Neural cell (in vitro differentiated cells): Measurements from ENCODE around the gene CLCNKA. TPM values are rescaled to one million over a fixed set of nuclear protein-coding genes. Genes with fewer than 3 reads are reported as not detected.
A peak's percentile ranks its signal among the peaks of the same experiment; 100 is the strongest.
"Not testable (repeated sequence)": the region's sequence is repeated elsewhere in the genome, so short reads cannot be mapped to it uniquely, and the experiment has no call there.

ENCODE experiments used
- H2AFZ ChIP-seq: fragments of 200-600, 300-800 bp; sonication (generic), shearing (Covaris generic); 2 replicates; pipeline ENCODE4 v1.6.0; 2014; ENCODE audit warnings: low read depth, mild to moderate bottlenecking, antibody characterized with exemption, low read length, moderate library complexity
- H3F3A ChIP-seq: fragments of 200-600 bp; shearing (Covaris generic); 2 replicates; pipeline ENCODE4 v1.6.1; 2016; ENCODE audit warnings: mild to moderate bottlenecking, moderate library complexity, mixed read lengths, antibody characterized with exemption, low read length; ENCODE audit not compliant: insufficient read depth, poor library complexity, severe bottlenecking
- H3K27ac ChIP-seq: fragments of 200-600, 300-800 bp; sonication (generic), shearing (Covaris generic); 2 replicates; pipeline ENCODE4 v1.5.1; 2014; ENCODE audit warnings: mild to moderate bottlenecking, low read length, moderate library complexity
- H3K27me3 ChIP-seq: fragments of 300-800, 200-600 bp; sonication (generic), shearing (Covaris generic); 2 replicates; pipeline ENCODE4 v1.6.0; 2014; ENCODE audit warnings: mild to moderate bottlenecking, low read depth, low read length, moderate library complexity; ENCODE audit not compliant: insufficient read depth
- H3K36me3 ChIP-seq: fragments of 300-800, 200-600 bp; sonication (generic), shearing (Covaris generic); 2 replicates; pipeline ENCODE4 v1.5.1; 2014; ENCODE audit warnings: mild to moderate bottlenecking, antibody characterized with exemption, low read length, moderate library complexity; ENCODE audit not compliant: insufficient read depth
- H3K4me2 ChIP-seq: fragments of 300-800, 200-600 bp; sonication (generic), shearing (Covaris generic); 2 replicates; pipeline ENCODE4 v1.6.0; 2014; ENCODE audit warnings: mild to moderate bottlenecking, low read length
- H3K4me3 ChIP-seq: fragments of 300-800, 200-600 bp; sonication (generic), shearing (Covaris generic); 2 replicates; pipeline ENCODE4 v1.5.1; 2014; ENCODE audit warnings: mild to moderate bottlenecking, low read length, moderate library complexity
- H3K79me2 ChIP-seq: fragments of 200-600 bp; shearing (Covaris generic); replicated peaks from 2 replicates; pipeline ENCODE4 v1.6.0; 2014; ENCODE audit warnings: mild to moderate bottlenecking, low read length, moderate library complexity; ENCODE audit not compliant: insufficient read depth
- H3K9ac ChIP-seq: fragments of 300-800, 200-600 bp; sonication (generic), shearing (Covaris generic); 2 replicates; pipeline ENCODE4 v1.6.1; 2016; ENCODE audit warnings: mild to moderate bottlenecking, low read length, mixed read lengths
- H3K9me2 ChIP-seq: fragments of 200-600 bp; shearing (Covaris generic); 2 replicates; pipeline ENCODE4 v1.6.1; 2016; ENCODE audit warnings: mild to moderate bottlenecking, low read length, mixed read lengths; ENCODE audit not compliant: insufficient read depth
- H3K9me3 ChIP-seq: fragments of 200-600, 300-800 bp; sonication (generic), shearing (Covaris generic); 2 replicates; pipeline ENCODE4 v1.6.1; 2016; ENCODE audit warnings: mild to moderate bottlenecking, mixed run types, low read length, moderate library complexity, mixed read lengths
- H4K20me1 ChIP-seq: fragments of 200-600 bp; shearing (Covaris generic); 2 replicates; pipeline ENCODE4 v1.6.1; 2016; ENCODE audit warnings: mild to moderate bottlenecking, mixed run types; ENCODE audit not compliant: insufficient read depth
- EP300 ChIP-seq: fragments of 450-650 bp; conservative IDR thresholded peaks from 2 replicates; pipeline ENCODE4 v1.6.1; 2014; ENCODE audit warnings: antibody characterized with exemption, mild to moderate bottlenecking, moderate library complexity; ENCODE audit not compliant: poor library complexity, severe bottlenecking
- EZH2 ChIP-seq: fragments of 200-600, 300-800 bp; shearing (Covaris generic), sonication (generic); IDR thresholded peaks from 2 replicates; pipeline ENCODE4 v1.6.1; 2014; ENCODE audit warnings: antibody characterized with exemption, low read length, borderline replicate concordance, mild to moderate bottlenecking; ENCODE audit not compliant: insufficient read depth, poor library complexity, severe bottlenecking
- MXI1 ChIP-seq: fragments of 450-650 bp; conservative IDR thresholded peaks from 2 replicates; pipeline ENCODE4 v1.6.1; 2014; ENCODE audit warnings: antibody characterized with exemption, mild to moderate bottlenecking; ENCODE audit not compliant: poor library complexity, severe bottlenecking
- POLR2AphosphoS5 ChIP-seq: IDR thresholded peaks from 2 replicates; pipeline ENCODE4 v1.6.1; 2012
- RAD21 ChIP-seq: fragments of 450-650 bp; conservative IDR thresholded peaks from 2 replicates; pipeline ENCODE4 v1.6.1; 2014; ENCODE audit warnings: antibody characterized with exemption, mild to moderate bottlenecking, moderate library complexity
- REST ChIP-seq: IDR thresholded peaks from 2 replicates; pipeline ENCODE4 v1.6.1; 2012; ENCODE audit warnings: borderline replicate concordance
- SMC3 ChIP-seq: fragments of 450-650 bp; conservative IDR thresholded peaks from 2 replicates; pipeline ENCODE4 v1.6.1; 2014; ENCODE audit warnings: antibody characterized with exemption, mild to moderate bottlenecking, moderate library complexity; ENCODE audit not compliant: poor library complexity
- TAF1 ChIP-seq: IDR thresholded peaks from 2 replicates; pipeline ENCODE4 v1.6.1; 2012; ENCODE audit warnings: low read depth
- polyA plus RNA-seq: library from polyadenylated mRNA; depleted of rRNA; stranded (reverse); fragments of >200 nt; gene quantifications from 2 replicates; pipeline ENCODE4 v1.2.3, GENCODE V29; 2014
- TF ChIP-seq, protein P1 (sequence below): fragments of 450-650 bp; IDR thresholded peaks from 2 replicates; pipeline ENCODE4 v1.5.1; 2014; ENCODE audit warnings: antibody characterized with exemption, mild to moderate bottlenecking, moderate library complexity; ENCODE audit not compliant: poor library complexity, severe bottlenecking

The CLCNKA gene
- polyA plus RNA-seq, 1 donor from 2014 or later = not detected

DNA sequence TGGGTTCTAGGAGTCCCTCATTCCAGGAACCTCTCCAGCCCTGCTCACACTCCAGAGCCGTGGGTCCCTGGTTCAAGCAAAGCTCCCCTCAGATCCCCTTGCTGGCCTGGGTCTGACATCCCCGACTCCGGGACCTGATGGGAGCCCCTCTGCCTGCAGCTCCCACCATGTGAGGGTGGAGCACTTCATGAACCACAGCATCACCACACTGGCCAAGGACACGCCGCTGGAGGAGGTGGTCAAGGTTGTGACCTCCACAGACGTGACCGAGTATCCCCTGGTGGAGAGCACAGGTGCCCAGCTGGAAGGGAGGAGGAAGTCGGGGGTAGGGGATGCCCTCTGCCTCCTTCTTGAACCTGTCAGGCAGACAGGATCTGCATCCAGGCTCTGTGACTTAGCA lies 9.7 kb downstream of the CLCNKA start:
- no peaks in the 10 kb centered on the region for H3K27me3 ChIP-seq
- no peaks in the 10 kb centered on the region for H4K20me1 ChIP-seq
- no peak overlapping the region for H2AFZ ChIP-seq
- H3K36me3 ChIP-seq = no peaks in the 10 kb centered on the region
- H3F3A ChIP-seq = no peaks in the 10 kb centered on the region
- no peaks in the 10 kb centered on the region for H3K9me2 ChIP-seq
- TF ChIP-seq POLR2AphosphoS5 (no peak), EZH2 (no peak), TAF1 (no peak), SMC3 (no peak), MXI1 (no peak), REST (no peak), RAD21 (no peak), EP300 (no peak)
- TF ChIP-seq, protein P1, sequence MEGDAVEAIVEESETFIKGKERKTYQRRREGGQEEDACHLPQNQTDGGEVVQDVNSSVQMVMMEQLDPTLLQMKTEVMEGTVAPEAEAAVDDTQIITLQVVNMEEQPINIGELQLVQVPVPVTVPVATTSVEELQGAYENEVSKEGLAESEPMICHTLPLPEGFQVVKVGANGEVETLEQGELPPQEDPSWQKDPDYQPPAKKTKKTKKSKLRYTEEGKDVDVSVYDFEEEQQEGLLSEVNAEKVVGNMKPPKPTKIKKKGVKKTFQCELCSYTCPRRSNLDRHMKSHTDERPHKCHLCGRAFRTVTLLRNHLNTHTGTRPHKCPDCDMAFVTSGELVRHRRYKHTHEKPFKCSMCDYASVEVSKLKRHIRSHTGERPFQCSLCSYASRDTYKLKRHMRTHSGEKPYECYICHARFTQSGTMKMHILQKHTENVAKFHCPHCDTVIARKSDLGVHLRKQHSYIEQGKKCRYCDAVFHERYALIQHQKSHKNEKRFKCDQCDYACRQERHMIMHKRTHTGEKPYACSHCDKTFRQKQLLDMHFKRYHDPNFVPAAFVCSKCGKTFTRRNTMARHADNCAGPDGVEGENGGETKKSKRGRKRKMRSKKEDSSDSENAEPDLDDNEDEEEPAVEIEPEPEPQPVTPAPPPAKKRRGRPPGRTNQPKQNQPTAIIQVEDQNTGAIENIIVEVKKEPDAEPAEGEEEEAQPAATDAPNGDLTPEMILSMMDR = no peak
- no peak overlapping the region for H3K4me2 ChIP-seq
- no peak overlapping the region for H3K4me3 ChIP-seq
- no peaks in the 10 kb centered on the region for H3K79me2 ChIP-seq
- no peak overlapping the region for H3K27ac ChIP-seq
- H3K9me3 ChIP-seq = no peaks in the 10 kb centered on the region
- H3K9ac ChIP-seq = no peak overlapping the region

DNA sequence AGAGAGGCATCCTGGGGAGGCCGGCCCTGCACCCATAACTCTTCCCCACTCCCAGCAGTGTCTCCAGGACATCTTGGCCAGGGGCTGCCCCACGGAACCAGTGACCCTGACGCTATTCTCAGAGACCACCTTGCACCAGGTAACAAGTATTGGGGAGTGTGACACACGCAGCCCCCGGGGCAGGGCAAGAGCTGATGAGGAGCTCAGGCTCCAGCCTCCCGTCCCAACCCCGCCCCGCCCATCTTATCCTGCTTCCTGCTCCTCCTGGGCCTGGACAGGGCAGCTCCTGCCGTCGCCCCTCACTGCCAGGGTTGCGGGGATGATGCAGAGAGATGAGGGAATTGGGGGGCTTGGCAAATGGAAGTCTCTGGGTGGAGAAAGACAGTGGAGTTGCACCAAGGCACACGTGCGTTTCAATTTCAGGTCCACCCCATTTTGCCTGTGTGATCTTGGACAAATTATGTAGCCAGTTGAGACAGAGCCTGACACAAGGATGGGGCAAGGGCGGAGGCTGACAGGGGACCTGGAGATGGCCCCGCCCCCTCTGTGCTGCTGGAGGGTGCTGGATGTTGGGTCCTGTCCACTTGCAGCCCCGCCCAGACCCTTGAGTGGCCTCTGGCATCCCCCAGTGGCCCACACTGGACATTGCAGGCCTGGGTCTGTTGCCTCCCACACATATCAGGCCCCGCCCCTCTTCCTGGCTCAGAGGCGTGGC lies 10.7 kb downstream of the CLCNKA start:
- H3K79me2 ChIP-seq = no peaks in the 10 kb centered on the region
- H3K27ac ChIP-seq = no peak overlapping the region
- H2AFZ ChIP-seq = no peak overlapping the region
- H3K9me3 ChIP-seq = no peaks in the 10 kb centered on the region
- no peaks in the 10 kb centered on the region for H3F3A ChIP-seq
- no peak overlapping the region for H3K4me2 ChIP-seq
- H3K36me3 ChIP-seq = no peaks in the 10 kb centered on the region
- TF ChIP-seq SMC3 (peak; percentile 36), TAF1 (no peak), RAD21 (peak; percentile 49)
- TF ChIP-seq, protein P1 = peak; percentile 57
- H3K4me3 ChIP-seq = no peak overlapping the region
- no peaks in the 10 kb centered on the region for H4K20me1 ChIP-seq
- H3K9ac ChIP-seq = no peak overlapping the region
- H3K9me2 ChIP-seq = no peaks in the 10 kb centered on the region
- H3K27me3 ChIP-seq = no peaks in the 10 kb centered on the region

DNA sequence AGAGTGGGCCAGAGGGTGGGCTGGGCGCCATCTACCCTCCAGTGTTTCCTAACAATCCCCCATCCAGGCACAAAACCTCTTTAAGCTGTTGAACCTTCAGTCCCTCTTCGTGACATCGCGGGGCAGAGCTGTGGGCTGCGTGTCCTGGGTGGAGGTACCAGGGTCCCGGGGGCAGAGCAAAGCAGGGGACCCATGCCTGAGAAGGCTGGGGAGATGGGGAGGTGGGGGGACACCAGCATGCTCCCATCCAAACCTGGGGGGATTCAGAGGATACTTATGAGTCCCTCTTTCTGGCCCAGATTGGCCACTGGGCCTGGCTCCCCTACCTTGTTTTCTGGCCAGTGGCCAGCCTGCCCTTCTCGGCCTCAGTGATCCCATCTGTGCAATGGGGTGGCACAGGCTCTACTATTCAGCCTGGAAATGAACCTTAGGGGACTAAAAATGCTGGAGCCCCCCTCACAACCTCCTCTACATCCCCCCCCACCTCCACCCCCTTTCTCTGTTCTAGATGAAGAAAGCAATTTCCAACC lies 11.3 kb downstream of the CLCNKA start:
- H3K27ac ChIP-seq, H2AFZ ChIP-seq, H3K9me2 ChIP-seq, H3K4me2 ChIP-seq, H3K9me3 ChIP-seq, H3K36me3 ChIP-seq, H4K20me1 ChIP-seq, H3K79me2 ChIP-seq, H3K4me3 ChIP-seq, H3F3A ChIP-seq, H3K27me3 ChIP-seq, H3K9ac ChIP-seq: not testable (repeated sequence)

DNA sequence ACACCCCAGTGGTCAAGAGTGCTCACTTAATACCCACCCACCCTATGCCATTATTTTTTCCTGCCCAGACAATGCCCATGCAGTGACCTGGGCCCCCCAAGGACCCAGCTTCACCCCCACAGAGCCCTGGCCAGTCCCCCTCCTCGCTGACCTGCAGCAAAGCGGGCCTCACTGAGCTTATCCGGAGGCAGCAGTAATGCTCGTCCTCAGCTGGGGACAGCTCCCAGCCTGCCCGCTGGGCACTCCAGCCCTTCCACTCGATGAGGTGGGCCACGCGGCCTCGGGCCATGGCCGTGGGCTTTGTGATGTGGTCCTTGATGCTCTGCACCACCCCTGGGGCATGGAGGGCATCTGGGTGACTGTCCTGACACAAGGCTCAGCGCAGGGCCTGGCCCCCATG lies 14.6 kb downstream of the CLCNKA start:
- not testable (repeated sequence) for H3K27me3 ChIP-seq, H3K4me2 ChIP-seq, H3K9ac ChIP-seq, H4K20me1 ChIP-seq, H3K27ac ChIP-seq, H3K36me3 ChIP-seq, H3K9me3 ChIP-seq, H2AFZ ChIP-seq, H3K9me2 ChIP-seq, H3F3A ChIP-seq, H3K79me2 ChIP-seq, H3K4me3 ChIP-seq
